Mononuclear cell (primary cell): ENCODE results near the gene FGD6. TPM values are rescaled to one million over a fixed set of nuclear protein-coding genes. Genes with fewer than 3 reads are reported as not detected.

Source experiments
- H3K27me3 ChIP-seq: 2 replicates; pipeline ENCODE4 v1.6.0; 2011; ENCODE audit warnings: low read length, control low read depth; ENCODE audit not compliant: insufficient read depth
- H3K4me1 ChIP-seq: 2 replicates; pipeline ENCODE4 v1.5.1; 2011; ENCODE audit warnings: mild to moderate bottlenecking, low read length, control low read depth; ENCODE audit not compliant: insufficient read depth
- H3K4me3 ChIP-seq: 2 replicates; pipeline ENCODE4 v1.5.1; 2011; ENCODE audit warnings: mild to moderate bottlenecking, low read length, moderate library complexity
- H3K9me3 ChIP-seq: 2 replicates; pipeline ENCODE4 v1.5.1; 2011; ENCODE audit warnings: low read depth, mild to moderate bottlenecking, control low read depth, low read length
- total RNA-seq: library from RNA; depleted of rRNA; stranded (reverse); fragments of >200 nt; gene quantifications from one replicate; pipeline ENCODE4 v1.2.3, GENCODE V29; 2012

Gene FGD6
- total RNA-seq = 5.2 TPM

- peak within 1 kb of the TSS; percentile 92 for H3K4me3 ChIP-seq
- no peaks in the 10 kb centered on the region for H3K9me3 ChIP-seq
- peaks cover 22% of the 10 kb centered on the region for H3K4me1 ChIP-seq
- no peaks in the 10 kb centered on the region for H3K27me3 ChIP-seq
Measured at GRCh38 chr12:95217377-95218149, at the start of gene FGD6, which contains the start of gene VEZT. TSS of gene FGD6 (minus strand) at chr12:95217467. CDS start at chr12:95217240, 227 bp downstream. TSS of gene VEZT (plus strand) at chr12:95217807. CDS start at chr12:95217851, 44 bp downstream.

GRCh38 chr12:95266254-95266653 lies 49.0 kb upstream of the FGD6 start:
- no peaks in the 10 kb centered on the region for H3K9me3 ChIP-seq
- no peaks in the 10 kb centered on the region for H3K27me3 ChIP-seq
- no peaks in the 10 kb centered on the region for H3K4me1 ChIP-seq
- H3K4me3 ChIP-seq = no peak overlapping the region

GRCh38 chr12:95265765-95266164 lies 48.5 kb upstream of the FGD6 start:
- Histone ChIP-seq H3K9me3 (no peaks in the 10 kb centered on the region), H3K4me1 (no peaks in the 10 kb centered on the region), H3K4me3 (no peak overlapping the region), H3K27me3 (no peaks in the 10 kb centered on the region)

- H3K9me3 ChIP-seq = no peaks in the 10 kb centered on the region
Measured at GRCh38 chr12:95262808-95263207, 45.5 kb upstream of the FGD6 start.

GRCh38 chr12:95261109-95261508 lies 43.8 kb upstream of the FGD6 start:
- Histone ChIP-seq H3K4me1 (no peaks in the 10 kb centered on the region), H3K4me3 (no peak overlapping the region), H3K27me3 (no peaks in the 10 kb centered on the region), H3K9me3 (no peaks in the 10 kb centered on the region)

More at GRCh38 chr12:95262808-95263207, 45.5 kb upstream of the FGD6 start:
- Histone ChIP-seq H3K4me3 (no peak overlapping the region), H3K4me1 (no peaks in the 10 kb centered on the region), H3K27me3 (no peaks in the 10 kb centered on the region)

GRCh38 chr12:95259368-95259767 lies 42.1 kb upstream of the FGD6 start:
- Histone ChIP-seq H3K9me3 (no peaks in the 10 kb centered on the region), H3K4me3 (no peak overlapping the region), H3K27me3 (no peaks in the 10 kb centered on the region), H3K4me1 (no peaks in the 10 kb centered on the region)

- no peak overlapping the region for H3K4me3 ChIP-seq
Measured at GRCh38 chr12:95258803-95259202, 41.5 kb upstream of the FGD6 start.

GRCh38 chr12:95258151-95258550 lies 40.9 kb upstream of the FGD6 start:
- H3K4me3 ChIP-seq = no peak overlapping the region
- H3K27me3 ChIP-seq = no peaks in the 10 kb centered on the region
- H3K4me1 ChIP-seq = no peaks in the 10 kb centered on the region
- H3K9me3 ChIP-seq = no peaks in the 10 kb centered on the region

More at GRCh38 chr12:95258803-95259202, 41.5 kb upstream of the FGD6 start:
- Histone ChIP-seq H3K27me3 (no peaks in the 10 kb centered on the region), H3K4me1 (no peaks in the 10 kb centered on the region), H3K9me3 (no peaks in the 10 kb centered on the region)

GRCh38 chr12:95257541-95257940 lies 40.3 kb upstream of the FGD6 start:
- H3K9me3 ChIP-seq = no peaks in the 10 kb centered on the region

GRCh38 chr12:95253386-95253785 lies 36.1 kb upstream of the FGD6 start:
- no peaks in the 10 kb centered on the region for H3K9me3 ChIP-seq
- H3K4me3 ChIP-seq = no peak overlapping the region
- H3K4me1 ChIP-seq = no peaks in the 10 kb centered on the region
- no peaks in the 10 kb centered on the region for H3K27me3 ChIP-seq

More at GRCh38 chr12:95257541-95257940, 40.3 kb upstream of the FGD6 start:
- no peaks in the 10 kb centered on the region for H3K27me3 ChIP-seq
- no peaks in the 10 kb centered on the region for H3K4me1 ChIP-seq
- H3K4me3 ChIP-seq = no peak overlapping the region

- H3K4me1 ChIP-seq = no peaks in the 10 kb centered on the region
- no peak overlapping the region for H3K4me3 ChIP-seq
- H3K9me3 ChIP-seq = no peaks in the 10 kb centered on the region
- no peaks in the 10 kb centered on the region for H3K27me3 ChIP-seq
Measured at GRCh38 chr12:95248604-95249360, 31.5 kb upstream of the FGD6 start.

GRCh38 chr12:95248095-95248494 lies 30.8 kb upstream of the FGD6 start:
- no peaks in the 10 kb centered on the region for H3K27me3 ChIP-seq
- no peaks in the 10 kb centered on the region for H3K4me1 ChIP-seq
- no peaks in the 10 kb centered on the region for H3K9me3 ChIP-seq
- no peak overlapping the region for H3K4me3 ChIP-seq

GRCh38 chr12:95244350-95244749 lies 27.1 kb upstream of the FGD6 start:
- H3K4me3 ChIP-seq = no peak overlapping the region
- no peaks in the 10 kb centered on the region for H3K27me3 ChIP-seq
- no peaks in the 10 kb centered on the region for H3K9me3 ChIP-seq
- H3K4me1 ChIP-seq = no peaks in the 10 kb centered on the region

- Histone ChIP-seq H3K9me3 (no peaks in the 10 kb centered on the region), H3K27me3 (no peaks in the 10 kb centered on the region), H3K4me1 (no peaks in the 10 kb centered on the region), H3K4me3 (no peak overlapping the region)
Measured at GRCh38 chr12:95243497-95244183, 26.4 kb upstream of the FGD6 start.
